ENCODE measurements around the gene HLTF. TPM values are rescaled to one million over a fixed set of nuclear protein-coding genes. Genes with fewer than 3 reads are reported as not detected.

Gene HLTF
- polyA plus RNA-seq, 3 donors = 35.8 to 50.4 (median 42.8) TPM

GRCh38 chr3:149021830-149022229 lies 64.5 kb downstream of the HLTF start:
- no peak for DNase-seq

DNA sequence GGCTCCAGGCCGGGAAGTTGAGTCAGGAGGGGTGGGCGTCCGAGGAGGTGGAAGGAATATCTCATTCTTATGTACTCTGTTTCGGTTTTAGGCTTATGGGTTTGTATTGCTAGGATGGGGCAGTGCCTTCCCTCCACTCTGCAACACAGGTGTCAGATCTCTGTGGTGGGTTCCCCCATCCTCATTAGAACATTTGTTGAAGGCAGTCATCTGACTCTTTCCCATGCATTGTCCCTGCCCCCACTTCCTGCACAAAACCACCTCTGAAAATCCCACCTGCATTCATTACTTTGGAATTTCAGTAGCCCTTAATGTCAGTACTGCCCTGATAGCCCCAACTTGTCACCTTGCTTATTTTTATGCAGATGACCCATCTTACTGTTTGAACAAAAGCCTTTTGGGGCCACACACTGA lies 65.5 kb downstream of the HLTF start:
- no peak for DNase-seq

GRCh38 chr3:149020196-149020838 lies 66.0 kb downstream of the HLTF start:
- no peak for DNase-seq

DNA sequence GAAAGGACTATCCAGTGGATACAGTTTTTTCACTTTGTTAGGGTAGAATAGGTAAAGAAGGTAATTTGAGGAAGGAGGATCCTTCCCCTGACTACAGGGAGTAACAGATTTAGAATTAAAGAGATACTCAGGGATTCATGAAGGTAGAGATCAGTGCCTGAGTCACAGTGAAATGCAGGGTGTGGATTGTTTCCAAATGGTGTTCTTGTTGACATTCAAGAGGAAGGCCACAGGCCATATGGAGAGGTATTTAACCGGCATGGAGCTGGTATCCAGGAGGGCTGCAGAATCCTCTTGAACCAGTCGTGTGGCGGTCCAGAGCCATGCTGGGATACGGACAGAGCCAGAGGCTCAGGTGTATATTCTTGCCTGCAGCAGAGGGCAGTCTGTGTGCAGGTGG lies 66.8 kb downstream of the HLTF start:
- no peak for DNase-seq

- no peak for DNase-seq
These were observed 68.1 kb downstream of the HLTF start for GRCh38 chr3:149018247-149018646.

- no peak for DNase-seq
These were observed 69.4 kb downstream of the HLTF start for GRCh38 chr3:149016669-149017541.

GRCh38 chr3:149016242-149016641 lies 70.1 kb downstream of the HLTF start:
- no peak for DNase-seq

- no peak for DNase-seq
These were observed 70.9 kb downstream of the HLTF start for GRCh38 chr3:149015393-149015792.

GRCh38 chr3:149013726-149014125 lies 72.6 kb downstream of the HLTF start:
- DNase-seq = no peak

DNA sequence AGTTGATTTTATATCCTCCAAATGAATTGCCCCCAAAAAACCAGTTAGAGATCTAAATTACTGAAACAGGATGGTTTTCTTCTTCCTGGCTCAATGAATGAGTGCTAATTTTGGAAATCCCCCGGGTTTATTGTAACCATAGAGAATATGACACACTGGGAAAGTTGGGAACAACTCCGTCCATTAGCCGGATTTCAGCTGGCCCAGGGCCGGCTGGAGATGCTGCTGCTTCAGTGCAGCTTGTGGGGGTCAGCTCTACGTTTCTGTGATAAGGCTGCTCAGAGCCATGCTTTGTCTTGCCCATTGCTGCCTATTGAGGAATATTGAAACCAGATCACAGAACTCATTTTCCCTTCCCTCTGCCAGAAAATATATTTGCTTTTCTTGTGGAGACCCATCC lies 74.7 kb downstream of the HLTF start:
- DNase-seq = no peak

DNA sequence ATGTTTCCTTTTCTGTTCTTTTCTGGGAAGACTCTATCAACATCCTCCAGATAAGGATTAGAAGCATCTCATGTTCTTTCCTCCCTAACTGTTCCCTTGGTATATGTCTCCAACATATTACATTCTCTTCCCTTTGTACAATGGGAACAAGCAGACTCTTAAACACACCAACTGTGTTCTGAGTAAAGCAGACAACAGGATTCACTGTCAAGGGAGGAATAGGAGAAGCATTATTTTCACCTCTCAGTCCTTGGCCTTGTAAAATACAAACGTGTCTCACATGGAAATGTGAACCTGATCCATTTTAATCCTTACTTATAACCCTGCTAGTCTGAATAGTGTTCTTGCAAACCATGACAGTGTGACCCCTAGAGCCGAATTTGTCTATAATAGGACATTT lies 75.4 kb downstream of the HLTF start:
- DNase-seq = no peak

GRCh38 chr3:149010504-149010951 lies 75.8 kb downstream of the HLTF start:
- no peak for DNase-seq

- no peak for DNase-seq
These were observed 76.6 kb downstream of the HLTF start for GRCh38 chr3:149009732-149010131.

DNA sequence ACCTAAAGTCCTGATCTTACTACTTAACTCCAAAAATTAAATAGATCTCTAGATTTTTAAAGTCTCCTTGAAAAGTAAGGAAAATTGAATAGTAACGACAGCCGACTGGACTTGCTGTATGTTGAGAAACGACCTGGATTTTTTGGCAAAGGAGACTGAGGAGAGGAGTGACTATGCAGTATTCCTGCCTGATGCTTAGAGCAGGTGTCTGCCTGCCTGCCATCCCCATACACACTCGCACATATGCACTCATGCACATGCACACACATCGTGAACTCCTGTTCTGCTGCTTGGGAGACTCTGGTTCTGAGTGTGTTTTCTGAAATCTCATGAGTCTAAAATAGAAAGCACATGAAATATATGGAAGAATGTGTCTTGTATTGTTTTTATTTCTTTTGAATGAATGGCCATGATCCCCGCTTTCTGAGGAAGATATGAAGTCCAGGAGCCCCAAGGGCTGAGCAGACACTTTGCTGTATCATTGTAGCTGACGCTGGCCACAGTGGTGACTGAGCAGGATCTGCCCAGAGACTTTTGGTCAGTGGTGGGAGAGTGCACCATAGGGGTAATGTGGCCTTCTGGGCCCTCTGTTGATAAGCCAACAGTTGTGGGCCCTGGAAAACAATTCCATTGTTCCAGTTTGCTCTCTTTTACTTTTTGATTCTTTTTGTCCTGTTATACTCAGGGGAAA lies 78.6 kb downstream of the HLTF start:
- DNase-seq = no peak

- no peak for DNase-seq
These were observed 80.9 kb downstream of the HLTF start for GRCh38 chr3:149005416-149005815.

GRCh38 chr3:149004622-149005021 lies 81.7 kb downstream of the HLTF start:
- no peak for DNase-seq

DNA sequence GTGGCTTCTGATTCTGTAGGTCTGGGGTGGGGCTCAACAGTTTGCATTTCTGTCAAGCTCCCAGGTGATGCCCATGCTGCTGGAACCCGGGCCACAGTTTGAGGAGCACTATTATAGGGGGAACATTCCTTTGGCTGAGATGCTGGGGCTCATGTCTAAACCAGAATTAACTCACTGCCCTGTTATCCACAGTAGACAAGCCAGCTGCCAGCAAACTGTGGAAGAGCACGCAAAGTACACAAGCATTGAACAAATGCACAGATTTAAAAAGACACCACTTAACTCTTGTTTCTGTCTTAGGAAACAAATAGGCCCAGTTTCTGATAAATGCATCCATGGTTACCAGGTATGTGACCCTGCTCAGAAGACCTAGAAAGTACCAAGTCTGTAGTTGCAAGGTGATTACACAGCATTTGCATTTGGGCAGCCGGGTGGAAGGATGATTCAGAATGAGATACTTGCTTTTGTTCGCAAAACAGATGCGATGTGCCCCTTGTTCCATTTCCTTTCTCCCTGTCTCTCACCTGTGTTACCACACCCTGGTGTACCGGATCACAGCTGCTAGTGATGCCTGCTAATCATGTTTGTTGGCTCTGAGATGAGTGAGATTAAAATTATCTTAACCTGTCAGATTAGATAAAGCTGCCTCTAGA lies 82.6 kb downstream of the HLTF start:
- no peak for DNase-seq

- no peak for DNase-seq
These were observed 84.6 kb downstream of the HLTF start for GRCh38 chr3:149001727-149002126.

GRCh38 chr3:149000206-149000745 lies 86.1 kb downstream of the HLTF start:
- no peak for DNase-seq

- no peak for DNase-seq
These were observed 86.5 kb downstream of the HLTF start for GRCh38 chr3:148999806-149000205.

DNA sequence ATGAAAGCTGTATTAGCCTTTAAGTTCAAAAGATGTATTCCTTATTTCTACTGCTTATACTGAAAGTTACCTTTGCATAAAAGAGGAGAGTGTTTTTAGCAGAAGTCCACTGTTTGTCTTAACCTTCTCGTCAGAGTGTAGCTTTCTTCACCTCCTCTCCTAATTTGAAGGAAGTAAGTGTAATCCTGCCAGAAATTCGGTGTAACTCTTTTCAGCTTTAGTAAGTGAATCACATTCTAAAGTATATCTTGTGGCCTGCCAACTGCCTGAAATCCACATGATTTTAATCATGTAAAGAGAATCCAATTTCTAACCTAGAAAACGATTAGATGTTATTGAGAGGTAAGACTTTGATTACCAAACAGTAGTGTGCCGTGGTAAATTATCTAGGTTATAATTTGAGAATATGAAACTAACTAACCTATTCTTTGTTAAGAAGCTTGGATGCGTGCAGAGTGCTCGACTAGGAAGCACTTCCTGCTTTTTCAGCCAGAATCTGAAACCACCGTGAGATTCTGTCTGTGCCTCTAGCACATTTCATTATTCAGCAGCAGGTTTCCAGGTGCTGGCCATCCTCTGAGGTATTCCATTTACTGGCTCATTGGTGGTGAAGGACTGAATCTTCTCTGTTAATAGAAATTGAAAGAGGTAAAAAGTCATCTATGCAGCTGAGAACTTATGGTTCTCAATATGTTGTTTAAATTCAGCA lies 87.5 kb downstream of the HLTF start:
- no peak for DNase-seq
